ENCODE measurements around the gene RNU1-1. TPM values are rescaled to one million over a fixed set of nuclear protein-coding genes. Genes with fewer than 3 reads are reported as not detected.
"Not testable (repeated sequence)": the region's sequence is repeated elsewhere in the genome, so short reads cannot be mapped to it uniquely, and the experiment has no call there.

RNU1-1 gene
- polyA plus RNA-seq, 1 of the 3 experiments (the other 2 are of a cell fraction), result not detected

DNA sequence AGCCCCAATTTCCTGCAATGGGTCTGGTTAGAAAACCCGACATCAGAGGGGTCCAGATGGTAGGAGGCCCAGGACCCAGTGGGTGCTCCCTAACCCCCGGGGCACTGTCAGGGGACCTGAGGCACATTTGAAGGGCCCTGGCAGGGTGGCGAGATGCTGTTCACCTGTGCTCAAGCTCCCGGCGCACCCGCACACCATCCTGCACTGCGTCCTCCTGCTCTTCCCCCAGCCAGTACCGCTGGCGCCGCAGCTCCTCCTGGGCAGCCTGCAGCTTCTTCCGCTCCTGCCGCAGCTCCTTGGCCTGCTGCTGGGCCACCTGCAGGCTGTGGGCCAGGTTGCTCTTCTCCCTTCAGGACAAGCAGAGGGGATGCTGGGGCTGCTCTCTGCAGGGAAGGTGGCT is 36.0 kb downstream of the RNU1-1 start:
- H3K9me2 ChIP-seq, result no peaks in the 10 kb centered on the region
- TF ChIP-seq, protein P1, sequence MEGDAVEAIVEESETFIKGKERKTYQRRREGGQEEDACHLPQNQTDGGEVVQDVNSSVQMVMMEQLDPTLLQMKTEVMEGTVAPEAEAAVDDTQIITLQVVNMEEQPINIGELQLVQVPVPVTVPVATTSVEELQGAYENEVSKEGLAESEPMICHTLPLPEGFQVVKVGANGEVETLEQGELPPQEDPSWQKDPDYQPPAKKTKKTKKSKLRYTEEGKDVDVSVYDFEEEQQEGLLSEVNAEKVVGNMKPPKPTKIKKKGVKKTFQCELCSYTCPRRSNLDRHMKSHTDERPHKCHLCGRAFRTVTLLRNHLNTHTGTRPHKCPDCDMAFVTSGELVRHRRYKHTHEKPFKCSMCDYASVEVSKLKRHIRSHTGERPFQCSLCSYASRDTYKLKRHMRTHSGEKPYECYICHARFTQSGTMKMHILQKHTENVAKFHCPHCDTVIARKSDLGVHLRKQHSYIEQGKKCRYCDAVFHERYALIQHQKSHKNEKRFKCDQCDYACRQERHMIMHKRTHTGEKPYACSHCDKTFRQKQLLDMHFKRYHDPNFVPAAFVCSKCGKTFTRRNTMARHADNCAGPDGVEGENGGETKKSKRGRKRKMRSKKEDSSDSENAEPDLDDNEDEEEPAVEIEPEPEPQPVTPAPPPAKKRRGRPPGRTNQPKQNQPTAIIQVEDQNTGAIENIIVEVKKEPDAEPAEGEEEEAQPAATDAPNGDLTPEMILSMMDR (IDR thresholded peaks at IDR 0.05), result no peak
- no peak for TF ChIP-seq MEF2A (IDR thresholded peaks at IDR 0.05; ENCODE audit: borderline replicate concordance, low read depth)
- TF ChIP-seq RCOR1 (IDR thresholded peaks at IDR 0.05; ENCODE audit: low read length), result no peak
- TF ChIP-seq JUND (IDR thresholded peaks at IDR 0.05), result no peak
- TF ChIP-seq POLR2AphosphoS5 (IDR thresholded peaks at IDR 0.05; ENCODE audit: low read depth, low read length), result no peak
- TF ChIP-seq, protein P2, sequence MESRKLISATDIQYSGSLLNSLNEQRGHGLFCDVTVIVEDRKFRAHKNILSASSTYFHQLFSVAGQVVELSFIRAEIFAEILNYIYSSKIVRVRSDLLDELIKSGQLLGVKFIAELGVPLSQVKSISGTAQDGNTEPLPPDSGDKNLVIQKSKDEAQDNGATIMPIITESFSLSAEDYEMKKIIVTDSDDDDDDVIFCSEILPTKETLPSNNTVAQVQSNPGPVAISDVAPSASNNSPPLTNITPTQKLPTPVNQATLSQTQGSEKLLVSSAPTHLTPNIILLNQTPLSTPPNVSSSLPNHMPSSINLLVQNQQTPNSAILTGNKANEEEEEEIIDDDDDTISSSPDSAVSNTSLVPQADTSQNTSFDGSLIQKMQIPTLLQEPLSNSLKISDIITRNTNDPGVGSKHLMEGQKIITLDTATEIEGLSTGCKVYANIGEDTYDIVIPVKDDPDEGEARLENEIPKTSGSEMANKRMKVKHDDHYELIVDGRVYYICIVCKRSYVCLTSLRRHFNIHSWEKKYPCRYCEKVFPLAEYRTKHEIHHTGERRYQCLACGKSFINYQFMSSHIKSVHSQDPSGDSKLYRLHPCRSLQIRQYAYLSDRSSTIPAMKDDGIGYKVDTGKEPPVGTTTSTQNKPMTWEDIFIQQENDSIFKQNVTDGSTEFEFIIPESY (IDR thresholded peaks at IDR 0.05; ENCODE audit: borderline replicate concordance, low read depth), result no peak
- TF ChIP-seq TEAD4 (IDR thresholded peaks at IDR 0.05; ENCODE audit: borderline replicate concordance, insufficient read depth), result no peak
- no peak for TF ChIP-seq NRF1 (IDR thresholded peaks at IDR 0.05; ENCODE audit: low read depth, low read length)
- H3F3A ChIP-seq (replicated peaks; ENCODE audit: insufficient read depth), result no peaks in the 10 kb centered on the region
- H3K27me3 ChIP-seq (ENCODE audit: insufficient read depth), result no peaks in the 10 kb centered on the region
- 96% methylated on average over 9 of the region's 12 CpGs for WGBS (ENCODE audit: low lambda C conversion rate)
- no peak overlapping the region for H3K9ac ChIP-seq
- H2AFZ ChIP-seq (ENCODE audit: low read depth), result no peak overlapping the region
- ChIA-PET CTCF (no interaction called here), POLR2A (no interaction called here)
- no peaks in the 10 kb centered on the region for H3K4me1 ChIP-seq (ENCODE audit: control insufficient read depth in 1 of 2, insufficient read depth in 2 of 2, low read depth in 1 of 2, low read length in 1 of 2)
- H3K4me2 ChIP-seq, result no peak overlapping the region
- no peak for DNase-seq
- no peak overlapping the region for H3K4me3 ChIP-seq (ENCODE audit: low read depth in 2 of 2, low read length in 1 of 2)
- H3K9me3 ChIP-seq, result no peaks in the 10 kb centered on the region
- no peaks in the 10 kb centered on the region for H3K79me2 ChIP-seq (ENCODE audit: insufficient read depth)
- no peak overlapping the region for H3K27ac ChIP-seq (ENCODE audit: low read depth in 2 of 2, low read length in 1 of 2)
- no peaks in the 10 kb centered on the region for H4K20me1 ChIP-seq (ENCODE audit: insufficient read depth)
- H3K36me3 ChIP-seq (replicated peaks in 1 of 2; ENCODE audit: control insufficient read depth in 1 of 2, insufficient read depth in 2 of 2, low read length in 1 of 2), result peaks cover 28 to 34% of the 10 kb centered on the region in 2 experiments

DNA sequence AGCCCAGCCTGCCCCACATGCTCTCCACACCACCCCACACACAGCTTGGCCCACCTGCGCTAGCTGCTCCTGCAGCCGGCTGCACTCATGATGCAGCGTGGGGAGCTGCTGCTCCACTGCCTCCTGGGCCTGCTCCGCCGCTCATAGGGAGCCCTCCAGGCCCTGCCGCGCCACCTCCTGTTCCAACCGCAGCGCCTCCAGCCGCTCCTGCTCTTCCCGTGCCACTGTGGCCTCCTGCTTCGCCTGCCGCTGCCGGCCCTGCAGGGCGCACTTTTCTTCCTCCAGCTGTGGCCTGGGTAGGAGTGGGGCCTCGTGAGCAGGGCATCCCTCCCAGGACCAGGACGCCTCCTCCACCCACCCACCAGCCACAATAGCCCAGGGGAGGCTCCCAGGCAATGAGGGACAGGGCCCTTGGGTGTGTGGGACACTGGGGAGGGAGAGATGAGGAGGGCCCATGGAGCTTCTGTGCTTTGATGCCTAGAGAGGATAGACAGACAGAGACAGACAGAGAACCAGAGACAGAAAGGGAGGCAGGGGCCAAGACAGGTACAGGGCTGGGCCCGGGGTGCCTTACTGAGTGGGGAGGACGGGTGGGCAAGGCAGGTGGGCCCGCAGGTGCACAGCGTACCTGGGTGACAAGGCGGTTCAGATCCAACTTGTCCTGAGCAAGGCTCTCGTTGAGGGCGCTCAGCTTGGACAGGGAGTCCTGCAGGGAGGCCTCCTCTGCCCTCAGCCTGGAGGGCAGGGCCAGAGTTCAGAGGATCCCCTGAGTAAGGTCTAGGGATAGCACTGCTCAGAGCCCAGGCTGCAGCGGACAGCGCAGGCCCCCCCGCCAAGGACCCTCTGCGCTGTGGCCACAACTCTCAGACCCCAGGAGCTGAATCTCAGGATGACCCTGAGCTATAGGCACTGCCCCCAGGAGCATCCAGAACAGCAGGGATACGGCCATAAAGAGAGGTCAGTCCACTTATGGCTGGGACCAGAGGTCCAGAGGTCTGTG is 38.0 kb downstream of the RNU1-1 start:
- DNase-seq; CTCF ChIA-PET; H3K9me2 ChIP-seq; H3F3A ChIP-seq (replicated peaks; ENCODE audit: insufficient read depth); H2AFZ ChIP-seq (ENCODE audit: low read depth); POLR2A ChIA-PET; H3K79me2 ChIP-seq (ENCODE audit: insufficient read depth); H3K27ac ChIP-seq (ENCODE audit: low read depth in 2 of 2, low read length in 1 of 2); H4K20me1 ChIP-seq (ENCODE audit: insufficient read depth); H3K27me3 ChIP-seq (ENCODE audit: insufficient read depth); H3K4me2 ChIP-seq; H3K4me3 ChIP-seq (ENCODE audit: low read depth in 2 of 2, low read length in 1 of 2); H3K9me3 ChIP-seq; H3K4me1 ChIP-seq (ENCODE audit: control insufficient read depth in 1 of 2, insufficient read depth in 2 of 2, low read depth in 1 of 2, low read length in 1 of 2); H3K9ac ChIP-seq: not testable (repeated sequence)
- peaks cover 28 to 50% of the 10 kb centered on the region in 2 experiments for H3K36me3 ChIP-seq (replicated peaks in 1 of 2; ENCODE audit: control insufficient read depth in 1 of 2, insufficient read depth in 2 of 2, low read length in 1 of 2)
- 97% methylated on average over 12 of the region's 29 CpGs for WGBS (ENCODE audit: low lambda C conversion rate)
